Fibroblast of skin of left quadriceps (primary cell): ENCODE results near the gene MRM3.
"Not testable (repeated sequence)": the region's sequence is repeated elsewhere in the genome, so short reads cannot be mapped to it uniquely, and the experiment has no call there.

Source experiments
- DNase-seq, 2 experiments: peaks; one replicate each; pipeline ENCODE4 v3.0.0-alpha.2; 2013; ENCODE audit warnings: low read depth in 2 of 2

MRM3 gene

DNA sequence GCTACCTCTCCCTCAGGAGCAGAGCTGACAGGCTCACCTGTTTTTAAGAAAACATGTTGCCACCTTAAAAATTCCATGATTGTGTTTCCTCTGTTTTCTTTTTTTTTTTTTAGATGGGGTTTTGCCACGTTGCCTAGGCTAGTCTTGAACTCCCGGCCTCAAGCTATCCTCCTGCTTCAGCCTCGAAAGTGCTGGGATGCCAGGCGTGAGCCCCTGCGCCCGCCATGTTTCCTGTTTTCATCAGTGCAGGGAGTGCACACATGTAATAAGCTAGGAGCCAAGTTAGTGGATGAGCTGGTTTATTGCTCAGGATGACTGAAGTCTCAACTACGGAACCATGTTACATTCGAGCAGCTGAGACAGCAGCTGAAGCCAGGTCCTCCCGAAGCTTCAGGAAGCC is 13.6 kb downstream of the MRM3 start:
- no peak for DNase-seq

DNA sequence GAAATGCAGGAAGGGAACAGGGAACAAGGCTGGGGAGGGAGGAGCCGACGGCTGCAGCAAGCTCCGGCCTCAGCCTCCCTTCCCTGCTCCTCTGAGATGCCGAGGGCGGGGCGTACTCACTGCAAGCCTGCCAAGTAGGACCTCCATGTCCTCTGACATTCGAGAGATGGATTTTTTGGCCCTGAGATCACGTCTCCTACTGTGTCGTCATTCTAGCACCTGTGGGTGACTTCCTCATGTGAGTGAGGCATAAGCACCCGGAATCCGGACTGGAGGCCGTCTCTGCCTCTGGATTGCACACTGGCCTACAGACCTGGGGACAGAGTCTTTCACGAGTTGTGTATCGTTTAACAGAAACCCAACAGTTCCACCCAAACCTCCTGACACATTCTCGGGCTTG is 14.5 kb downstream of the MRM3 start:
- DNase-seq: no peak

DNA sequence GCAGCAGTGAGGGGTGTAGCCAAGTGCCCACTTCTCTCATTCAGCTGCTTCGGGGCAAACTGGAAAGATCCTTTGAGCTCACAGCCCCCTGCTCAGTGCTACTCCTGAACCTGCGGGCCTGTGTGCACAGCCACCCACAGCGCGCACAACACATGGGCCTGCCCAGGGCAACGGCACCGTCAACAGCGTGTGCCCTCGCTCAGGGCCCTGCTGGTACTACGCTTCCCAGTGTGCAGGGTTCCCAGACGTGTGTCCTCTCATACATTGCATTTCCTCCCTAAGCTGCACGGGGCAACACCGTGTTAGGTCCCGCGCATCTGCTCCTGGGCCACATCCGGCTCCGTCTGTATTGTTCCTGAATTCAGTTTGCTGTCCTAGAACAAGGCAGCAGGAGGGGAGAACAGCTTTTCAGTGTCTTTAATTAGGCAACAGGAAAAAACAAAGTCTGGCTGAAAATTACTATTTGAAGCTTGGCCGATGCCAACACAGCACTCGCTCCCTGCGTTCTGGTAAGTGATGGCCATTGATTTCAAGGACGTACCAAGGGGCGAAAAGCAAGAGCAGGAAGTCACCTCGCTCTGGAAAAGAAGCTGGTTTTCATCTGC is 15.2 kb downstream of the MRM3 start:
- DNase-seq: no peak

DNA sequence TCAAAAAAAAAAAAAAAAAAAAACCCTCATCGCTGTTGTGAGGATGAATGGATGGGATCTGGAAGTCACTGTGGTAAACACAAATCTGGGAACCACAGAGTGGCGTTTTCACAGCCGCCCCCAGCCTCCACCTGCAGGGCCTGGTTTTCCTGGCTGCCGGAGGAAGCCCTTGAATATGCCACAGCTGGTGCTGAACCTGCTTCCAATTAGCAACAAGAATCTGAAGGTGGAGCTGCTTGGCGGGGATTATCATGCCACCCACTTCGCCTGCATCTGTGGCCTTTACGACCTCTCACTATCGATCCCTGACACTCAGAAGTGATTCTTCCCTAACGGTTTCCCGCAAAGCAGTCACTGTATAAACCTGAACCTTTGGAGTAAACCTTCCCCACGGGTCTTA is 16.1 kb downstream of the MRM3 start:
- DNase-seq: no peak

DNA sequence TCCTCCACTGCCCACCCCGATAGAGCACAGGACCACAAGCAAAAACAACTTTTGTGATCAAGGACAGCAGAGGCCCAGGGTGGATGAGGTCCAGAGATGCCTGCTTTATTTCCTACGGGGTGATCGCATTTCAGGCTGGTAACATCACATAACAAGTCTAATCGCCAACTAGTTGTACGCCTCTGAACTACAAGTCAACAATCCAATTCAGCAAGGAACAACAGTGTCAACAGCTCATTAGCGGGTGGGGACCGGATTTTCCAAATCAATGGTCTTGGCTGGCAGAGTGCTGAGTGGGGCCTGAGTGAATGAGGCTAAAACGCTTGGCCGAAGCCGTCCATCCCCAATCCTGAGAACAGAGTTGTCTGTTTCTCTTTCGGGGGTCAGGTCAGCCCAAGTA is 17.1 kb downstream of the MRM3 start:
- DNase-seq: no peak

DNA sequence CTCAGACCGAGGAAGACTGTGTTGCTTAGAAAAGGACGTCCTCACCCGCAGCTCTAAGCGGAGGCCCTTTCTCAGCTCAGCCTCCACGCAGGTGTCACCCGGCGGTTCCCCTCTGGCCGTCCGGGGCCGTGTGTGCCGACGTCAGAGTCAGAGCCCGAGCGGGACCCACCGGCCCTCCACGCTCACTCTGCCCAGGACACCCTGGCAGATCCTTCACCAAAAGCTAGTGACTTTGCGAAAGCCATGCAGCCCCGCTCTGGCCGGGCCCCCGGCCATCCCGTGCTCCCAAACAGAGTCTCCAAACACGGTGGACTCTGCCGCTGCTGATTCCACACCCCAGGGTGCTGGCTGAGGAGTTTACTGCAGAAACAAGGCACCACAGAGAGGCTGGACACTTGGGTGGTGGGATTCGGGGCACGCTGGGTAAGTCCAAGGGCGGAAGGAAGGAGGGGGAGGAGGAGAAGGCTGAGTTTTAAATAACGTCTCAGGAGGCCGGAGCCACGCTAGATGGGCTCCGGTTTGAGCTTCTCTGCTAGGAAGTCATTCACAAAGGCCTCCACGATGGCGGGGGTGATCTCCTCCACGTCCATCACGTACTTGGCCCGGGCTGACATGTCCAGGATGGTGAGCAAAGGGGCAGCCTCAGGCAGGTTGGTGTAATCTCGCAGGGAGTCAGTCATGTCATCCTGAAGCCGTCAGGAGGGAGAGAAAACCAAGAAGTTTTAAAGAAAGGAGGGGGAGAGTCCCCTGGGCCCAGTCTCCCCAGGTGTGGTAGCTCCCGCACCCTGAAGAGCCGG is 18.5 kb downstream of the MRM3 start:
- DNase-seq: no peak

DNA sequence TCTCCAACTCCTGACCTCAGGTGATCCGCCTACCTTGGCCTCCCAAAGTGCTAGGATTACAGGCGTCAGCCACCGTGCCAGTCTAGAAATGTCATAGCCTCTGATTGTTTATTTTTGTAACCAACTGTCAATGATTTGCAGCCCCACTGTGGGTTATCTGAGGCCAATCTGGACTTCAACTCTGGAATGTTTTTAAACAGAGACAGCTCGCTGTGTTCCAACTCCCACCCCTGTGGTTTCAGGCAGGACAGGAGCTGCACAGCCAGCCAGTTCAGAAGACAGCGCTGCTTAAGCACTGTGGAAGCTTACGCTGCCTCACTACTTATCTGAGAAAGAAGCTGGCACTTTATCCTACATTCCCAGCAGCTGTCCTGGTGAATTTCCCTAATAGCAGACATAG is 19.5 kb downstream of the MRM3 start:
- no peak for DNase-seq

DNA sequence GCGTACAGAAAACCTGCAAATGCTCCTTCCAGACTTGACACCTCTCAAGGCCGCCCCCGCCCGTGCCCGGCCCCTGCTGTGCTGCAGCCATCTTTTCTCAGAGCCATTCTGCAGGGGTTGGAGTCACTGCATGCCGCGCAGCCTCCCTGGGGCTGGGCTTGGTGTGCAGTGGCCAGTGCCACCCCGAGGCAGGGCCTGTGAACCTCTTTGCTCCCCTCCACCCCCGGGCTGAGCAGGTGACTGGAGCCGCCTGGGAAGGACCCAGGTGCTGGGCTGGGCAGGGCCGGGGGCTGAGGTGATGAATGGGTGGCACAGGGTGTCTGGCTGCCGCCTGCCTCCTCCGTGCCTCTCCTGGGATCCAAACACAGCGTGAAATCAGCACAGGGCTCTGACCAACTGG is 20.3 kb downstream of the MRM3 start:
- DNase-seq: no peak

DNA sequence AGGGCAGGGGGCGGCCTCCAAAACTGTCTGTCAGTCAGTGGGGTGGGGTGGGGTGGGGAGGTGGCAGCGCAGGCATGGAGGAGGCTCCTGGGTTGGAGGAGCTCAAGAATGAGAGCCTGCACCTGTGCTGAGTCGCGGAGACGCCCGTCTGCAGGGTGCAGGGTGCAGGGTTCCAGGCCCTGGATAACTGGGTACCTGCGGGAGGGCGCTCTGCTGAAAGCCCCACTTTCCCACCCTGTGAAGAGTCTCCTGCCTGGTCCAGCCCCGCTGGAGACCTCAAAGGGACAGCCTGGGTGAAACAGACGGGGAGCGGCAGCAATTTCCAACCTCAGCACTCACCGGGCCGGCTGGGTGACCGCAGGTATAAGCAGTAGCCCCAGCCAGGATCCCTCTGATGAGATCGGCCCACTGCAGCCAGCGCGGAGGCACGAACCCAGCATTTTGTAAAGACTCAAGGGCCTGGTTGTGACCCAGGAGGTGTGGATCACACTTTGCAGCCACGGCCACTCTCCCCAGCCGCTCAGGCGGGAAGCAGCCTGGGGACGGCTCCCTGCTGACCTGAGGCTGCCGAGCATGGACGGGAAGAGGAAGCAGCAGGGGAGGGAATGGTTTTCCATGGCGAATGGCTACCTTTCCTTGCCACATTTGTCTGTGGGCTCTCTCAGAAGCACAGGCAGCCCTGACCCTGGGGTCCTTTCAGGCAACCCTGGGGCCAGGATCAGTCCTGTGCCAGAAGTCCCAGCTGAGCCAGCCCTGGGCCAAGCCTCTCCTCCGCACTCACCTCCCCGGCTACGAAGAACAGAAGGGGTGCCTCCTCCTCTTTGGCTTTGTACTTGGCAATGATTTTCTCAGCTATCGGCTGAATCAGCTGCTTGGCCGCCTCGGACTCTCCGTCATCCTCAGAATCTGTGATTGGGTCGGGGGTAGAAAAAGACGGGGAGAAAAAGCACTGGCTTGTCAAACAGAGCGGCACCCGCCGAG is 21.0 kb downstream of the MRM3 start:
- no peak for DNase-seq

DNA sequence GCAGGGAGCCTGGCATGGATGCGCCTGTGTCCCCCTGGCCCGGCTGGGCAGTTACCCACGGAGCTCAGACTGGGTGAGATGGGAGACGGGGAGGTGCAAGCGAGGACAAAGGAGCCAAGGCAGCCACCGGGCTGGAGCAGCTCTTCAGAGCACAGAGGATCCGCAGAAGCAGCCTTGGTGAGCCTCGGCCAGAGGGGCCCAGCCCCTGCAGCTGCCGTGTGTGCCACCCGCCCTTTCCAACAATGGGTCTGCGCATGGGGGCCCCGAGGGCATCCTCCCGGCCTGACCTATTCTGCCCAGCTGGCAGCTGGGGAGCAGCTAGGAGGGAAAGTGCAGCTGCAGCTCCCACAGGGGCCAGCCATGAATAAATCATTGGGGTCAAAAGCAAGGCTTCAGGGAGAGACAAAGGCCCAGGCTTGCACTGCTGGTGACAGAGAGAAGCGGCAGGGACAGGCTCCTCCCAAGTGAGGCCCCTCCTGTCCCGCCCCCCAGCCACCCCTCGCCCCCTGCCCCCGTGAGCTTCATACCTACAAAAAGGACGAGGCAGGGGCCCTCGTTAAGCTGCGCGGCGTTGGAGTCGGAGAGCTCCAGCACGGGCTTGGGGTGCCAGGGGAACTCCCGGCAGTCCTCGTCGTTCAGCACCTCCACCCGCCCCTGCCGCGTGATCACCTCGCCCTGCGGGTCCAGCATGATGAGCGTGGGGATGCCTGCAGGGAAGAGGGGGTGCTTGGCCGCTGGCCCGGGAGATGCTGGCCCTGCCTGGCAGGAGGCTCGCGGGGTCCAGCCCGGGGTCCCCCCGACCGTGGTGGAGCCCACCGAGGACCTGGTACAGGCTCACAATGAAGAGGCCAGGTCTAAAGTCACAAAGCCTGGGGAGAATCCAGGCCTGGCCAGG is 22.6 kb downstream of the MRM3 start:
- no peak for DNase-seq

DNA sequence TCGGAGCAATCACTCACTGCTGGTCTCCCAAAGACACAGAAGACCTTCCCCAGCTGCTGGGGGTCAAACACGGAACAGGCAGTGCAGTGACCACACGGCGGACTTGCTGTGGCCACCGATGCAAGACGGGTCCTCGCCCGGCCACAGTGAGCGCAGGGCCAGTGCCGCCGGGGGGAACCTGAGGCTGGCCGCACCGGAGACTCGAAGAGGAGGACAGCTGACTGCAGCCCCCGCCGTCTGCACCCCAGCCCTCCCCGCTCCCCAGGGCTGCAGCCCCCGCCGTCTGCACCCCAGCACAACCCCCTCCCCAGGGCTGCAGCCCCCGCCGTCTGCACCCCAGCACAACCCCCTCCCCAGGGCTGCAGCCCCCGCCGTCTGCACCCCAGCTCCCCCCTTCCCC is 23.7 kb downstream of the MRM3 start:
- not testable (repeated sequence) for DNase-seq

DNA sequence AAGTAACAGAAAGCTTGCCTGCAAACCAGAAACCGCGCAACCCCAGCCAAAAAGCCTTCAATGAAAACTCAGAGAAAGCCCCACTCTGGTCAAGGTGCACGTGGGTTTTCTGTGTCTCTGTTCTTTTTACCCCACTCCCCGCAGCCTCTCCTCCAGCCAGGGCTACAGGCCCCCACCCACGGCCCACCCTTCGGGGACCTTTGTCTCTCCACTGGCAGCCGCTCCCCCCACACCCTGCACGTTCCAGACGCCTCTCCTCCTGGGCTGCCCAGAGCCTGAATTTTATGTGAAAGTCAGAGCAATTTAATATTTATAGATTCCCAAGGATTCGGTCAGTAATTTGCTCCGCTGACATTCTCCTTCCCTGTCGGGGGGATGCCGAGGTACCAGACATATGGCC is 24.2 kb downstream of the MRM3 start:
- no peak for DNase-seq

DNA sequence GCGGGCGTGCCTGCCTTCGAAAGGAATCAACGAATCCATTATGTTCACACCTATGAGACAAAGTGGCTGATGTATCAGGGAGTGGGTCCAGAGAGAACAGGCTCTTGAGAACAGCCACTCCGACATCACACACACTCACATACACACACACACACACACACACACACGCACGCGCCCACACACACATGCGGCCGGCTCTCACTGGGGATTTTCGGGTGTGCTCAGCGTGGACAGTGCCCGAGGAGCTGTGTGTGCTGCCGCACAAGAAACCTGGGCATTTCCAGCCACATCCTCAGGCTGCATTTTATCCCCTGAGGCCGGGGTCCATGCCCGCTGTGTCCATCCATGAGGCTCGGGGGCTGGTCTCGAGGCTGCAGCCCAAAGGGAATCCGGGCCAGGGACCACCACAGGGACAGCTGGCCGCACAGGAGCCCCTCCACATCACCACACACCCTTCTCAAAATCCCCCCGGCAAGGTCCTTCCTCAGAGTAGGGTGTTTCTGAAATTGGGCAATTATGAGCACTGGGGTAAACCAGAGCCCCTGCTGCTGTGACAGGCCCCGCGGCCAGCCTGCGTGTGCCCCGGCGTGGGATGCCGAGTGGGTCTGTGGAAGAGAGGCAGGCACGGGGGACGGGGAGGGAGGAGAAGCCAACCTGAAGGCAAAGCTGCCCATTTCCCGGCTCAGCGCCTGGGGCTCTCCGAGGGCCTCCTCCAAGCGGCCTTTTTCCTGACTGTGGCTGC is 24.8 kb downstream of the MRM3 start:
- no peak for DNase-seq

DNA sequence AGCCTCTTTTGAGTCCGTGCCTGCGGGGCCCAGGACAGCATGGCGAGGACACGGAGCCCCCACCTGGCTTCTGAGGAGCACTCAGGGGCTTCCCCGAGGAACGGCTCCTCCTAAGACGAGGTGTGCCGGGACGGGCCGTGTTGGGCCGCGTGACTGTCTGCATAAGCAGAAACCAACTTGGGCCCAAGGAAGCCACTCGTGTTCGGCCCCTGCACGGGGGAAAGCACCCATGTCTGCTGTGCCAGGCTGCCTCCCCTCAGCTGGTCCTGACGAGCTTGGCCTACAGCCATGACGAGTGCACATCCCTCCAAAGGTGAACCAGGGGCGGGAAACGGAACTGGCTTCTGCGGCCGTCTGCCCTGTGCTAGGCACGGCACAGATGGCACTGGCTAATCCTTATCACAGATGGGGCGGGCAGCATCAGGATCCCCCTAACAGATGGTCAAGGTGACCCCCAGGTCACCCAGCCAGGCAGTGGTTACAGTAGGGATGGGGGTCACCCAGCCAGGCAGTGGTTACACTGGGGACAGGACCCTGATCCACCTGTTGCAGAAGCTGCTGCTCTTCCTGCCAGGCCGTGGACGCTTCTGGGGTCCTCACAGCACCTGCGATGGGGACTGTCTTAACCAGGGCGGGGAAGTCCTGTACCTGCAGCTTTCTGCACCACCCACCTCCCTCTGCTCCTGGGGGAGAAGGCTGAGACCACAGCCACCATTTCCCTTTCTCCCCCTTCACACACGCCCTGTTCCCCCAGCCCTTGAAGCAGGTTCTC is 25.6 kb downstream of the MRM3 start:
- DNase-seq: no peak

DNA sequence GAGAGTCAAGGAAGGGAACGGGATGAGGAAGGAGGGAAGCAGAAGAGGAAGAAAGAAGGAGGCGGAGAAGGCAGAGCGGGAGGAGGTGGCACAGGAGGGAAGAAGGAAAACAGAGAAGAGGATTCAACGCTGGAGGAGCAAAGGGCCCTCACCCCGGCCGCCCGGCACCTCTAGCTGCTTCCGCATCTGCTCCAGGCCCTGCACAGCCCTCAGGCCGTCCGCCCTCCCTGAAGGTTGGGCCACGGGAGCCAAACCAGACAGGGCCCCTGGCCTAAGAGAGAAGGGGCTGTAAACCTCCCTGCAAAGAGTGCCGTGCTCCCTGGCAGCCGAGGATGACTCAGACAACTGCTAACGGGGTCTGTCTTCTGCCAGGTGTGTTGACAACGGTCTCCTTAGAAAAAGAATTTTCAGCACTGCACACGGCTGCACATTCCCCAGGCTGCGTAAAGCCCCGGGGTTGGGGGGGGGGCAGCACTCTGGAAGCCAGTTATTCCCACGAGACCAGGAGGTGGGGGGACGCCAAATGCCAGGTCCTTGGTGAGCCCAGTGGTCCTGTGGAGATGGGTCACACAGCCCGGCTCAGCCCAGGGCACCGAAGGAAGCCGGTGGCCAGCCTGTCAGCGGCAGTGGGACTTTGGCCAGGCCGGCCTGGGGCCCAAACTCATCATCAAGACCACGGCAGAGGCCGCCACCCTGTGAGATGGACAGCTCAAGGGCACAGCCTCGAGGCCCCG is 29.1 kb downstream of the MRM3 start:
- DNase-seq: no peak

DNA sequence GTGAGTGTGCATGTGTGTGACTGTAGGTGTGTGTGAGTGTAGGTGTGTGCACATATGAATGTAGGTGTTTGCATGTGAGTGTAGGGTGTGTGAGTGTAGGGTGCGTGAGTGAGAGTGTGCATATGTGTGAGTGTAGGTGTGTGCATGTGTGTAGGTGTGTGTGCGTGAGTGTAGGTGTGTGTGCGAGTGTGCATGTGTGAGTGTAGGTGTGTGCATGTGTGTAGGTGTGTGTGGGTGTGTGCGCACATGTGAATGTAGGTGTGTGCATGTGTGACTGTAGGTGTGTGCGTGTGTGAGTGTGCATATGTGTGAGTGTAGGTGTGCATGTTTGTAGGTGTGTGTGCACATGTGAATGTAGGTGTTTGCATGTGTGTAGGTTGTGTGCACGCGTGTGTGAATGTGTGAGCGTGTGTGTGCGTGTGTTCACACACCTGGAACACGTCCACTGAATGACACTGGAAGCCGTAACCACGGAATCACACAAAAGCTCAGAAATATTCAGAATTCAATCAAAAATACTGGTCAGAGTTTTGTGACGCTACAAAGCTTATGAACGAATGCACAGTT is 30.6 kb downstream of the MRM3 start:
- DNase-seq: no peak

DNA sequence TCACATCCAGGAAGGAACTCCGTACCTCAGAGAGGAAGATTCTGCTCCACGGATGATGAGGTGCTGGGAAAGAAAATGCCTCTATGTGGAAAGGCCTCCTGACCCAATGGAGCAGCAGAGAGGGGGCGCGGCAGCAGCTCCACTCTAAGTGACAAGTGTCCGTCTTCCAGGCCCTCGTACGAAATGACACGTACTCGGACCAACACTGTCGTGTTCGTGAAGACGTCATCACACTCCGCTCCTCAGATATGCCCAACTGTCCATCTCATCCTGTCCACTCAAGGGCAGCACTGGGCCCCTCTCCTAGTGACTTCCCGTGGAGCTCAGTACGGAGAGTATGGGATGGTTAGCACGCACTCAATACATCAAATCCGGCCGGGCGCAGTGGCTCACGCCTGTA is 32.2 kb downstream of the MRM3 start:
- DNase-seq: no peak

DNA sequence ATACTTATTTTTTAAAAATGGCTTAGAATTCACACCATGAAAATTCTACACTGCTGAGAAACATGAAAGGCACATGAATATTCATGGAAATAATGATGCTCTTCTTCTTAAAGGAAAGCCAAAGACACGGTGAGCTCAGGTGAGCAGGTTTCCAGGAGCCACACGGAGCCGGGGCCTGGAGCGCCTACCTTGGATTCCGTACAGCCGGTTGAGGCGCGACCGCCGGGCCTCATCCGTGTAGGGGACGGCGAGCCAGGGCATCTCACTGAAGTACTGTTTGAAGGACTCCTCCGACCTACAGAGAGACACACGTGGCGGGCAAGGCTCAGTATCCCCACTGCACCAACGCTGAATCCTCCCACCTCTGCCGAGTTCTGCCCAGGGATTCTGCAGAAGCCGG is 37.1 kb downstream of the MRM3 start:
- DNase-seq: no peak

DNA sequence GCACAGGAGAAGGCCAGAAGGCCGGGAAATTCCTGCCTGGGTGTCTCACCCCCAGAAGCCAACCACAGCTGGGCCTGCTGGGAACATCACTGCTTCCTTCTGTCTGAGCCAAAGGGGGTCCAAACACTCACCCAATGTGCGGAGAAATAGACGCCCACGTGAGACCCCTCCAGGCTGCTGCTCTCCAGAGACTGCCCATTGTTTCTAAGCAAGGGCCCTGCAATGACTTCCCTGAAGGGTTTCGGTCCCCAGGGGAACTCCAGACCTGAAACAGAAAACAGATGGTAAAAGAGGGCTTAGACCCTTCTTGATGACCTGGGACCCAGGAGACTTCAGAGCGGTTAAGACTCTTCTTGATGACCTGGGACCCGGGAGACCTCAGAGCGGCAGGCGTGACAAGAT is 41.3 kb downstream of the MRM3 start:
- DNase-seq: no peak
